ENCODE data around the gene P2RX4.

- TF ChIP-seq CTCF (IDR thresholded peaks at IDR 0.05): no peak
- no peak for TF ChIP-seq POLR2A (IDR thresholded peaks at IDR 0.05)
Observed at GRCh38 chr12:121172145-121172544, 37.8 kb upstream of the P2RX4 start.
